Measurements from ENCODE around the gene NMBR. TPM values are rescaled to one million over a fixed set of nuclear protein-coding genes. Genes with fewer than 3 reads are reported as not detected.
A peak's percentile ranks its signal among the peaks of the same experiment; 100 is the strongest.

The NMBR gene
- total RNA-seq (2014; rRNA removed) = not detected in 2 replicates
- Bru-seq, nascent RNA = percentile 12 among the genes with signal in this experiment
- percentile 6 among the genes with signal in this experiment for BruChase-seq, experiment 1, labeled RNA remaining after a 6-hour chase
- BruChase-seq, experiment 2, labeled RNA remaining after a 2-hour chase = percentile 11 among the genes with signal in this experiment
- long read RNA-seq = 0 reads

GRCh38 chr6:142146828-142147662 is at the start of gene NMBR, which contains the start of gene VTA1:
NMBR (minus strand) TSS chr6:142147122; CDS start chr6:142088658, 58,464 bp downstream.
VTA1 (plus strand) TSS chr6:142147263; CDS start chr6:142147288, 25 bp downstream.
- Histone ChIP-seq H3K4me2 (ENCODE audit: low read length) (peak within 1 kb of the TSS; percentile 90), H3K4me1 (ENCODE audit: insufficient read depth, low read length) (peaks cover 14% of the 10 kb centered on the region), H3K27me3 (ENCODE audit: low read length) (no peaks in the 10 kb centered on the region), H3K9ac (ENCODE audit: low read length) (peak within 1 kb of the TSS; percentile 87), H4K20me1 (ENCODE audit: low read length) (0 out of 2 replicates have a peak, but pooled peaks cover 4% of the 10 kb centered on the region), H3K9me3 (ENCODE audit: low read length) (no peaks in the 10 kb centered on the region), H3K9me2 (replicated peaks; ENCODE audit: low read length) (no peaks in the 10 kb centered on the region), H3F3A (ENCODE audit: low read length, unreplicated experiment) (no peaks in the 10 kb centered on the region), H3K79me2 (ENCODE audit: low read length) (peaks cover 53% of the 10 kb centered on the region), H3K4me3 (ENCODE audit: low read length) (peak within 1 kb of the TSS; percentile 93), H2AFZ (ENCODE audit: low read length) (peak within 1 kb of the TSS; percentile 92), H3K36me3 (ENCODE audit: low read depth, low read length) (no peaks in the 10 kb centered on the region), H3K27ac (ENCODE audit: low read length) (peak within 1 kb of the TSS; percentile 7; the same call in 1 of the 2 replicates)
- CTCF ChIA-PET = interaction anchor here (0.6 kb wide), 2 partner anchors 154 to 389 kb away, joined by 3 to 16 read pairs; no protein-coding TSS in a partner anchor
- peak; percentile 98 for DNase-seq
- intact Hi-C loops (cut with micrococcal nuclease) = loop anchor here (2.0 to 5.0 kb wide), 2 partner anchors 60 to 155 kb away; partner anchors contain the start of gene ADGRG6
- POLR2A ChIA-PET (ENCODE audit: unreplicated experiment) = no interaction called here
- BruUV-seq (replicated peaks) = TSS peak; percentile 65
- TF ChIP-seq EZH2 (IDR thresholded peaks at IDR 0.05; ENCODE audit: low read length, unreplicated experiment) (no peak), EZH2phosphoT487 (IDR thresholded peaks at IDR 0.05; ENCODE audit: borderline replicate concordance, low read length) (no peak), CTCF (conservative IDR thresholded peaks at IDR 0.05; ENCODE audit: low read depth, low read length) (peak; percentile 88)
- peak; percentile 99 for ATAC-seq

- ATAC-seq (peak; percentile 77), DNase-seq (peak; percentile 63)
- peaks cover 24% of the 10 kb centered on the region for H3K4me1 ChIP-seq (ENCODE audit: insufficient read depth, low read length)
- no peaks in the 10 kb centered on the region for H4K20me1 ChIP-seq (ENCODE audit: low read length)
- H3K36me3 ChIP-seq (ENCODE audit: low read depth, low read length) = peaks cover 6% of the 10 kb centered on the region; the same call in 1 of the 2 replicates
- H2AFZ ChIP-seq (ENCODE audit: low read length) = no peak overlapping the region
- ChIA-PET POLR2A (ENCODE audit: unreplicated experiment) (no interaction called here), CTCF (no interaction called here)
- BruUV-seq (replicated peaks) = no TSS peak
- H3K9me2 ChIP-seq (replicated peaks; ENCODE audit: low read length) = no peaks in the 10 kb centered on the region
- peaks cover 27% of the 10 kb centered on the region; the same call in 1 of the 2 replicates for H3K79me2 ChIP-seq (ENCODE audit: low read length)
- no peaks in the 10 kb centered on the region for H3K9me3 ChIP-seq (ENCODE audit: low read length)
- peaks cover 10% of the 10 kb centered on the region for H3F3A ChIP-seq (ENCODE audit: low read length, unreplicated experiment)
- TF ChIP-seq EZH2 (IDR thresholded peaks at IDR 0.05; ENCODE audit: low read length, unreplicated experiment) (no peak), EZH2phosphoT487 (IDR thresholded peaks at IDR 0.05; ENCODE audit: borderline replicate concordance, low read length) (no peak), CTCF (conservative IDR thresholded peaks at IDR 0.05; ENCODE audit: low read depth, low read length) (no peak)
- H3K27me3 ChIP-seq (ENCODE audit: low read length) = no peaks in the 10 kb centered on the region
- peak overlapping the region; percentile 37; the same call in 1 of the 2 replicates for H3K4me3 ChIP-seq (ENCODE audit: low read length)
- H3K9ac ChIP-seq (ENCODE audit: low read length) = no peak overlapping the region
- peak overlapping the region; percentile 68 for H3K4me2 ChIP-seq (ENCODE audit: low read length)
- intact Hi-C loops (cut with micrococcal nuclease) = no loop called here
- peak overlapping the region; percentile 40 for H3K27ac ChIP-seq (ENCODE audit: low read length)
Observed at GRCh38 chr6:142195862-142196541, 49.1 kb upstream of the NMBR start.
